K562 (cell line): Measurements from ENCODE around the gene DNAH10. TPM values are rescaled to one million over a fixed set of nuclear protein-coding genes. Genes with fewer than 3 reads are reported as not detected.

Experiments used
- ATAC-seq: fragments of 200-7000 bp; cut with Tn5 transposase; 3 replicates; pipeline ENCODE4 v1.9.1; 2020; ENCODE audit warnings: moderate library complexity
- BruUV-seq: library from RNA; stranded (reverse); fragments of 400-500 nt; replicated peaks from 2 replicates; lab custom pipeline; 2021; lab: Mats Ljungman, UMichigan
- CTCF ChIA-PET: fragments of 300-600 bp; formaldehyde crosslinking; extraction: SDS; loops from one replicate; lab custom pipeline; 2021; ENCODE audit warnings: low intra/inter-chr PET ratio; lab: Yijun Ruan, JAX
- POLR2A ChIA-PET: fragments of 300-600, 350-650 bp; sonication (Branson Sonifier 250); formaldehyde crosslinking; extraction: SDS; loops from one replicate; lab custom pipeline; 2021; ENCODE audit warnings: antibody characterized with exemption, inconsistent platforms; lab: Yijun Ruan, JAX
- DNase-seq, 4 experiments: peaks; one replicate each; pipeline versions ENCODE4 v3.0.0 to v3.0.0-alpha.2; 2011 to 2018; ENCODE audit warnings: low spot score in 3 of 4, mixed read lengths in 3 of 4; ENCODE audit errors: extremely low read depth in 1 of 4
- FAIRE-seq: peaks from 2 replicates; lab custom pipeline; 2011; peaks lifted over from hg19 to GRCh38; lab: Jason Lieb, UNC
- H2AFZ ChIP-seq: 2 replicates; pipeline ENCODE4 v1.6.0; 2011; ENCODE audit warnings: low read depth, low read length, control low read depth, inconsistent platforms
- H3K27ac ChIP-seq: fragments of 200-600 bp; 3 replicates; pipeline ENCODE4 v1.8.0; 2011; ENCODE audit warnings: low read depth, mild to moderate bottlenecking, control low read depth, inconsistent platforms, low read length, moderate library complexity, mixed read lengths; ENCODE audit errors: extremely low read depth
- H3K27me3 ChIP-seq, 2 experiments: fragments of 300-600 bp in 1 of 2; 2 replicates in 1 of 2; 3 replicates in 1 of 2; pipeline versions ENCODE4 v1.6.0 to v1.8.0; 2011; ENCODE audit warnings: inconsistent platforms in 2 of 2, low read length in 2 of 2, mild to moderate bottlenecking in 1 of 2, mixed read lengths in 1 of 2, moderate library complexity in 1 of 2; ENCODE audit not compliant: control insufficient read depth in 2 of 2, insufficient read depth in 2 of 2
- H3K36me3 ChIP-seq: fragments of 300-600 bp; 3 replicates; pipeline ENCODE4 v1.8.0; 2011; ENCODE audit warnings: mild to moderate bottlenecking, low read length, inconsistent platforms; ENCODE audit not compliant: control insufficient read depth, insufficient read depth
- H3K4me1 ChIP-seq, 2 experiments: fragments of 200-600 bp in 1 of 2; replicated peaks in 1 of 2; 2 replicates in 1 of 2; 3 replicates in 1 of 2; pipeline versions ENCODE4 v1.5.1 to v1.8.0; 2011; ENCODE audit warnings: inconsistent platforms in 2 of 2, low read length in 2 of 2, mild to moderate bottlenecking in 1 of 2, mixed read lengths in 1 of 2, moderate library complexity in 1 of 2; ENCODE audit not compliant: control insufficient read depth in 2 of 2, insufficient read depth in 2 of 2
- H3K4me2 ChIP-seq: 2 replicates; pipeline ENCODE4 v1.6.1; 2011; ENCODE audit warnings: low read length, control low read depth, inconsistent platforms, mixed read lengths; ENCODE audit not compliant: insufficient read depth
- H3K4me3 ChIP-seq: fragments of 200-600 bp; sonication (generic), shearing (Covaris generic); 2 replicates; pipeline ENCODE4 v1.5.1; 2016; ENCODE audit warnings: control low read depth, inconsistent platforms
- H3K79me2 ChIP-seq: fragments of 200-600 bp; 3 replicates; pipeline ENCODE4 v1.8.0; 2011; ENCODE audit warnings: low read length, inconsistent platforms; ENCODE audit not compliant: control insufficient read depth, insufficient read depth
- H3K9ac ChIP-seq, 2 experiments: 2 replicates each; pipeline versions ENCODE4 v1.6.0 to v1.6.1; 2011; ENCODE audit warnings: low read depth in 2 of 2, low read length in 2 of 2, control low read depth in 1 of 2, inconsistent platforms in 1 of 2, mild to moderate bottlenecking in 1 of 2, mixed read lengths in 1 of 2; ENCODE audit not compliant: insufficient read depth in 1 of 2
- H3K9me1 ChIP-seq: one replicate; pipeline ENCODE4 v1.6.0; 2011; ENCODE audit warnings: inconsistent platforms, mild to moderate bottlenecking, low read length, moderate library complexity; ENCODE audit not compliant: control insufficient read depth, insufficient read depth
- H3K9me3 ChIP-seq: replicated peaks from 2 replicates; pipeline ENCODE4 v1.5.1; 2011; ENCODE audit warnings: low read depth, low read length, inconsistent platforms; ENCODE audit not compliant: control insufficient read depth, insufficient read depth
- H4K20me1 ChIP-seq: replicated peaks from 2 replicates; pipeline ENCODE4 v1.6.1; 2011; ENCODE audit warnings: low read length, inconsistent platforms, mixed read lengths; ENCODE audit not compliant: control insufficient read depth, insufficient read depth
- HDAC2 ChIP-seq: fragments of 450-650 bp; IDR thresholded peaks from 2 replicates; pipeline ENCODE4 v1.6.1; 2016; ENCODE audit warnings: mild to moderate bottlenecking
- KLF6 ChIP-seq: fragments of 250-450 bp; sonication (Bioruptor Pico); IDR thresholded peaks from 2 replicates; pipeline ENCODE4 v1.4.0; 2020; ENCODE audit warnings: mild to moderate bottlenecking, moderate library complexity, borderline replicate concordance
- RHOXF2B ChIP-seq: fragments of 250-450 bp; sonication (Bioruptor Pico); conservative IDR thresholded peaks from 2 replicates; pipeline ENCODE4 v1.5.1; 2021
- STAT5A ChIP-seq: IDR thresholded peaks from 2 replicates; pipeline ENCODE4 v1.6.1; 2012; ENCODE audit warnings: low read length, inconsistent platforms, borderline replicate concordance
- TEAD2 ChIP-seq: fragments of 450-650 bp; IDR thresholded peaks from 2 replicates; pipeline ENCODE4 v1.6.1; 2016; ENCODE audit warnings: missing genetic modification characterization, control low read depth, missing compliant biosample characterization
- WGBS: fragments of 100-300 bp; shearing (Covaris generic); methylation state at CpG from one replicate; pipeline ENCODE4 v1.1.6; 2016; ENCODE audit warnings: low coverage, mixed read lengths; ENCODE audit not compliant: insufficient coverage; ENCODE audit errors: missing lambda C conversion rate; 5-methylcytosine and 5-hydroxymethylcytosine counted together
- in situ Hi-C: fragments of 300-500 bp; cut with MboI; formaldehyde crosslinking; loops from 4 replicates; pipeline ENCODE4 v1.15.0; 2018; ENCODE audit warnings: inconsistent platforms, mixed read lengths
- intact Hi-C: fragments of 100-400 bp; cut with micrococcal nuclease; formaldehyde crosslinking; loops from 2 replicates; pipeline ENCODE4 v1.14.2; 2022
- polyA plus RNA-seq, 8 experiments: library from polyadenylated mRNA; depleted of rRNA in 4 of 8; stranded (reverse) in 5 of 8; unstranded in 3 of 8; fragments of >200 nt; fragmentation: Nextera tagmentation in 2 of 8; fragmentation: Illumina TruSeq in 1 of 8; extraction: Ambion mirVana in 2 of 8; extraction: Trizol in 1 of 8; gene quantifications; 2 replicates each; pipeline versions ENCODE4 v1.2.1 to v1.2.3, GENCODE V29; 2011 to 2014; ENCODE audit warnings: inconsistent platforms in 1 of 8, missing spikeins in 1 of 8
- total RNA-seq, 7 experiments: library from RNA; depleted of rRNA in 6 of 7; stranded (reverse); fragments of >200 nt in 6 of 7; fragmentation: Illumina TruSeq in 2 of 7; extraction: Trizol in 2 of 7; gene quantifications; 2 replicates each; pipeline versions ENCODE4 v1.2.1 to v1.2.3, GENCODE V29; 2011 to 2021; ENCODE audit warnings: low replicate concordance in 1 of 7
- TF ChIP-seq, protein P1 (sequence below): sonication (generic); IDR thresholded peaks from 2 replicates; pipeline ENCODE4 v1.6.1; 2016

The DNAH10 gene
- total and polyA plus RNA-seq, 9 of the 15 experiments (the other 6 are each of a cell fraction or from before 2014, with no cell fraction given), result 0.01 to 0.06 (median 0.04) TPM; not detected in 1

DNA sequence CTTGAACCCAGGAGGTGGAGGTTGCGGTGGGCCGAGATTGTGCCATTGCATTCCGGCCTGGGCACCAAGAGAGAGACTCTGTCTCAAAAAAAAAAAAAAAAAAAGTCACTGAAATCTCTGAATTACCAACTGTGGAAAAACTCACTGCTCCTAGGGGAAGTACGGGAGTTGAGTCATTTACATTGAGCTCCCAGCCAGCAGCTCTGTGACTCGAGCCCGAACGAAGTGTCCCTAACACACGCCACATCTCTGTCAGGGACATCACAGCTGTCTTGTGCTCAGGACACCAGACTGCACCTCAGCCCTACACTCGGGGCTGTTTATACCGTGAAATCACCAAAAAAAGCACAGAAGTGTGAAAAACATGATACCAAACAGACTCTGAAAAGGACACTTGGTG, 28.9 kb upstream of the DNAH10 start:
- H3K9me3 ChIP-seq, result no peaks in the 10 kb centered on the region
- peaks cover 0 to 8% of the 10 kb centered on the region in 2 experiments; a peak in 3 of 5 replicates for H3K4me1 ChIP-seq
- intact Hi-C loops, result no loop called here
- H3K9ac ChIP-seq, result no peak overlapping the region
- TF ChIP-seq, protein P1, sequence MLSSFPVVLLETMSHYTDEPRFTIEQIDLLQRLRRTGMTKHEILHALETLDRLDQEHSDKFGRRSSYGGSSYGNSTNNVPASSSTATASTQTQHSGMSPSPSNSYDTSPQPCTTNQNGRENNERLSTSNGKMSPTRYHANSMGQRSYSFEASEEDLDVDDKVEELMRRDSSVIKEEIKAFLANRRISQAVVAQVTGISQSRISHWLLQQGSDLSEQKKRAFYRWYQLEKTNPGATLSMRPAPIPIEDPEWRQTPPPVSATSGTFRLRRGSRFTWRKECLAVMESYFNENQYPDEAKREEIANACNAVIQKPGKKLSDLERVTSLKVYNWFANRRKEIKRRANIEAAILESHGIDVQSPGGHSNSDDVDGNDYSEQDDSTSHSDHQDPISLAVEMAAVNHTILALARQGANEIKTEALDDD, result no peak
- no peak for TF ChIP-seq STAT5A
- TF ChIP-seq TEAD2 (tag), result no peak
- TF ChIP-seq RHOXF2B (CRISPR knock-in tag), result no peak
- TF ChIP-seq HDAC2, result no peak
- no peak for TF ChIP-seq KLF6
- ChIA-PET CTCF (no interaction called here), POLR2A (interaction anchor here (1.0 kb wide), 1 partner anchor 21 kb away, joined by 4 read pairs; the partner anchor contains the start of gene ATP6V0A2)
- H4K20me1 ChIP-seq, result no peaks in the 10 kb centered on the region
- H3K4me3 ChIP-seq, result no peak overlapping the region
- in situ Hi-C loops, result no loop called here
- H2AFZ ChIP-seq, result no peak overlapping the region
- H3K9me1 ChIP-seq, result no peaks in the 10 kb centered on the region
- BruUV-seq, result no TSS peak
- FAIRE-seq (no peak), ATAC-seq (no peak), DNase-seq (no peak)
- no peak overlapping the region for H3K27ac ChIP-seq
- H3K36me3 ChIP-seq, result peaks cover 92% of the 10 kb centered on the region
- H3K4me2 ChIP-seq, result no peak overlapping the region
- no peaks in the 10 kb centered on the region for H3K79me2 ChIP-seq
- 95% methylated on average over 10 of the region's 10 CpGs for WGBS
- no peaks in the 10 kb centered on the region for H3K27me3 ChIP-seq
